Measurements from ENCODE around the gene TBC1D32.
"Not testable (repeated sequence)": the region's sequence is repeated elsewhere in the genome, so short reads cannot be mapped to it uniquely, and the experiment has no call there.

The TBC1D32 gene

GRCh38 chr6:121210943-121211342 lies 123.3 kb downstream of the TBC1D32 start:
- DNase-seq, result no peak

- DNase-seq, result no peak
Observed at GRCh38 chr6:121205569-121205968, 128.7 kb downstream of the TBC1D32 start.

DNA sequence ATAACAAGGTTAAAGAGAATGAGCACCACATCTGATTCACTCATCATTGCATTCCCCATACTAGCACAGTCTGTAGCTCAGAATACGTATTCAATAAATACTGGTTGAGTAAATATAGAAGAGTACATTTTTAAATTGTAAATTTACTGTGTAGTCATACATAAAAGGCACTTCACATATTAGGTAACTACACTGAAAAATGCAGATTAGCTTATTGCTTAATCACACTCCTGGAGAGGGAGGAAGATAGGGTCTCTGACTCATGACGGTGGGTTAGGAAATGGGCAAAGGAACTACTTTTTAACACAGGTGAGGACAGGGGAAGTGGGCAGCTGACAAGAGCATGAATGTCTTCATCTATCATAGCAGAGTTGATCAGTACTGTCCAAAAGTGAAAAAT lies 133.2 kb downstream of the TBC1D32 start:
- no peak for DNase-seq

GRCh38 chr6:121196042-121196441 lies 138.2 kb downstream of the TBC1D32 start:
- DNase-seq, result not testable (repeated sequence)

GRCh38 chr6:121190122-121190521 lies 144.2 kb downstream of the TBC1D32 start:
- no peak for DNase-seq

- no peak for DNase-seq
Observed at GRCh38 chr6:121188356-121188755, 145.9 kb downstream of the TBC1D32 start.

DNA sequence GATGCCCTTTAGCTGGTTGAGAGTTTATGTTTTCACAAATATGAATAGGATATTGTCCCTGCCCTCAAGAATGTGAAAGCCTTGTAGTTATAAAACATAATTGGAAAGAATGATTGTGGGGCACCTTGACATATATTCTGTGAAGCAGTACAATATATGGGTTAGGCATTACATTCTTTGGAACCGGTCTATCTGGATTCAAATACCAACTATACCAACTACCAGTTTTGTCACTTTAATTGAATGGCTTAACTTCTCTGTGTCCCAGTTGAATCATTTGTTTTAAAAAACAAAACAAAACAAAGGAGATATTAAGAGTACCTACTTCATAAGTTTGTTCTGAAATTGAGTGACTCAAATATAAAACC lies 146.5 kb downstream of the TBC1D32 start:
- no peak for DNase-seq

GRCh38 chr6:121187200-121187832 lies 147.0 kb downstream of the TBC1D32 start:
- no peak for DNase-seq

- no peak for DNase-seq
Observed at GRCh38 chr6:121183742-121184141, 150.5 kb downstream of the TBC1D32 start.

DNA sequence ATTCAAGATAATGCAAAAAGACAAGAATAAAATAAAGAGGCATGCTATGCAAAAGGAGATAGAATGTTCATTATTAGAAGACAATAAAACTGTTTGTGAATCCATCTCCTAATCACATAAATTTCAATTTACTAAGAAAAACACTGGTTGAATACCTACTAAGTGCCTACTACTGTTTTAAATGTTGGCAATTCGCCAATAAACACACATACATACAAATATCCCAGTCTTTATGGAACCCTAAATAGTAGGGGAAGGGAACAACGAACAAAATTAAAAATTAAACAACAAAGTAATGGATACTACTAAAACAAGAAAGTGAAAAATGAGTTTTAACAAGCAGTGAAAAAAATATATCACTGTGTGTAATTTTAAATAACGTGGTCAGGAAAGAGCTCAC lies 158.5 kb downstream of the TBC1D32 start:
- DNase-seq, result no peak

DNA sequence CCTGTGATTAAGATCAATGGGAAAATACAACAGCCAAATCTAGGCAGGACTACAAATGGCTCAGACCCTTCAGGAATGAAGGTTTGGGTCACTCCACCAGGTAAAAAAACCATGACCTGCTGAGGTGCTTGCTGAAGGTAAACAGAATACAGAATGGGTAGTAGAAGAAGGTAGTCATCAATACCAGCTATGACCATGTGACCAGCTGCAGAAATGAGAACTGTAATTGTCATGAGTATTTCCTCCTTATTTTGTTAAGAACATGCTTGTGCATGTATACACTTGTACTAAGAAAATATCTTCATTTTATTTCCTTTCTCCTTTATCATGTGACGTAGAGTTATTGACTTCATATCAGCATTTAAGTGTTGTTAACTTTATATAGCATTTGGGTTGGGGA lies 161.8 kb downstream of the TBC1D32 start:
- DNase-seq, result not testable (repeated sequence)

DNA sequence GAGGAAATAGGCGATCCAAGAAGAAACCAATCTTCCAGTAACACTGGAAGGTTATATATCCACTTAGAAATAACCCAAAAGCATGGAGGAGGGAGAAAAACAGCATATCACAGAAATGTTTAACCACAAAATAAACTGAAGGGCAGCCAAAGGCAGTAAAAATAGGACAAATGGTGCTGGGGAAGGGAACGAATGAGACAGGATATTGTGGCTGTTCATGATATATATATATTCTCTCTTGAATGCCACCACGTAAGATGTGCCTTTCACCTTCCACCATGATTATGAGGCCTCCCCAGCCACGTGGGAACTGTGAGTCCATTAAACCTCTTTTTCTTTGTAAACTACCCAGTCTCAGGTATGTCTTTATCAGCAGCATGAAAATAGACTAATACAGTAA lies 162.4 kb downstream of the TBC1D32 start:
- no peak for DNase-seq

- no peak for DNase-seq
Observed at GRCh38 chr6:121161886-121162285, 172.4 kb downstream of the TBC1D32 start.

GRCh38 chr6:121160276-121160675 lies 174.0 kb downstream of the TBC1D32 start:
- no peak for DNase-seq

DNA sequence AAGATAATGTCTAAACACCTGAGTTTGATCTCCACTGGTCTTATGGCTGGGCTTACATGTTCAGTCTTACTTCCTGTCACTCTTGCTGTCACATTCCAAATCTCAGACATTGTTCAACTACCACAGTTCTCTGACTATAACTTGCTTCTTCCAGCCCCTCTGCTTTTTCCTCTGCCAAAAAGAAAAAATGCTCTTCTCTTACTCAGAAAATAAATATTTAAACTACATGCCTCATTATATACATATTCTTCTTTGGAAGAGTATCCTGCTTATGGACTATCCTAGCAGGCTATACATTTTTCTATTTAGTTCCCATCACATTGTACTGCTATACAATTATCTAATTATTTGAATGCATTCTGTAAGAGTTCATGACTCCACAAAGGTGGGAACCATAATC lies 175.4 kb downstream of the TBC1D32 start:
- no peak for DNase-seq

GRCh38 chr6:121158438-121158837 lies 175.8 kb downstream of the TBC1D32 start:
- DNase-seq, result no peak

GRCh38 chr6:121157906-121158305 lies 176.4 kb downstream of the TBC1D32 start:
- DNase-seq, result no peak

GRCh38 chr6:121143476-121143875 lies 190.8 kb downstream of the TBC1D32 start:
- DNase-seq, result no peak

DNA sequence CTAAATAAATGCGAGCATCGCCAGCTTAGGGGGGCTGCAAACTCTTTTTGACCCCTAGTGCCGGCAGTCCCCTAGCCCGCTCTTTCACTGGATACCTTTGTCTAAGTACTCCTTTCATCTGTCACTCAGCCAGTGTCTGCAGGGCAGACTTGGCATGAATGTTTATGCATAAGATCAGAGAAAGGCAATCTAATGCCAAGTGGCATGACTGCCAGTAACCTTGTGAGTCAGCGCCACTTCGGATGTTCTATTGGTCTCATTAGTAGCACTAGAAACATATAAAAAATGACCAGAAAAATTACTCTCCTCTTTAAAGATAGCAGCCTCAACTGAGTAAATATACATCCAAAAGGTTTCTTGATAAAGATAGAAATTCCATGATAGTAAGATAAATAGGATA lies 192.2 kb downstream of the TBC1D32 start:
- no peak for DNase-seq

GRCh38 chr6:121135425-121135824 lies 198.9 kb downstream of the TBC1D32 start:
- no peak for DNase-seq

DNA sequence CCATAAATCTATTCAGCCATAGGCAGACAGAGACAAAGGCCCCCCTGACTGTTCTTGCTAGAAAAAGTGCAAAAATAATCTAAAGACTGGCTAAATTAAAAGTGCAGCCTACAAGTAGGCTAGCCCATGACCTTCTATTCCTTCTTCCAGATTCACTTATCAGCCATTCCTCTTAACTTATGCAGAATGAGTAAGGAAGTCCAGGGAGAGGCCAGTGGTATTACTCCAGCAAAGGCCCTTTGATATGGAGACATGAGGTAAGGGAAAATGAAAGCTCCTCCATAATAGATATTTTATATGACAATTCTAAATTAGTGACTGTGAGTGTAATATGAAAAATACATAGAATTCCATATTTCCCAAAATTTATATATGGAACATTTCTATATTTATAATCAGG lies 199.4 kb downstream of the TBC1D32 start:
- no peak for DNase-seq

DNA sequence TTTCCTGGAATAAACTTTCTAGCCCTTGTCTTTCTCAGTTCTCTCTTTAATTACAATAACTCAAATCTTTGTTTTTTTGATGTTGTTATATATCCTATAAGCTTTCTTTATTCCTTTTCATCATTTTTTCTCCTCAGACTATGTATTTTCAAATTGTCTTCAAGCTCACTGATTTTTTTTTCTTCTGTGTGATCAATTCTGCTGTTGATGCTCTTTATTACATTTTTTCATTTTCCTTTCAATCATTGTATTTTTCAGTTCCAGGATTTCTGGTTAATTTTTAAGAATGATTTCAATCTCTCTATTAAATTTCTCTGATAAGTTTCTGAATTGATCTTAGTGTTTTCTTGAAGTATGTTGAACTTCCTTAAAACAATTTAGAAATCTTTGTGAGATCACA lies 209.7 kb downstream of the TBC1D32 start:
- no peak for DNase-seq

DNA sequence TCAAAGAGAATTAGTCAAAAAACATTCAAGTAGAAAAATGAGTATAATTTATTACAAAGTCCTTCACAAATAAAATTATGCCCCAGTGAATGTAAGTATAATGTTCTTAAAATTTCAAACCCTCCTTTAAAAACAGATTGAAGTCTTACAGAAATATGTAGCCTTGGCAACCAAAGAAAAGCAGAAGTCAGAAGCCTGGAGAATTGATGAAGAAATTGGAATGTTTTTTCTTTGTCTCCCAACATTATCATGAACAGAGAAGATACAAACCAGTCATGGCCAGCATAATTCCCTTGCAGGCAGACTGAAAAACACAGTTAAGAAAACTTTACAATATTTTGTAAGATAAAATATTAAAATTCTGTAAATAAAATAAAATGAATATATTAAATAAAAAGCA lies 221.9 kb downstream of the TBC1D32 start:
- DNase-seq, result no peak

DNA sequence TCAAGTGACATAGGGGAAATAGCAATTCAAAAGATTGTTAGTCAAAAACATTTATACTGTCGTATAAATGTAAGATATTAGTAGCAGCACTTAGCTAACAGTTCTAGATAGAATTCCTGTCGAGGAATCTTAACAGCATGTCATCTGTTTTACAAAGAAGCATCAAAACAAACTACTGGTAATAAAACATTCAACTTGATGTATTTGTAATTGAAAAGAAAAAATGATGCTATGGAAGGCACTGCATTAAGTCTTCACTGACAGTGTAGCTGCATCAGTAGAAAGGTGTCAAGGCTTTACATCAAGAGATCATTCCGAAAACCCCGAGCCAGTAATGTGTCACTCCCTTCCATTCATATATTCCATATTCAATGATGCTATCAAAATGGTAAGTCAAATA lies 223.5 kb downstream of the TBC1D32 start:
- no peak for DNase-seq

DNA sequence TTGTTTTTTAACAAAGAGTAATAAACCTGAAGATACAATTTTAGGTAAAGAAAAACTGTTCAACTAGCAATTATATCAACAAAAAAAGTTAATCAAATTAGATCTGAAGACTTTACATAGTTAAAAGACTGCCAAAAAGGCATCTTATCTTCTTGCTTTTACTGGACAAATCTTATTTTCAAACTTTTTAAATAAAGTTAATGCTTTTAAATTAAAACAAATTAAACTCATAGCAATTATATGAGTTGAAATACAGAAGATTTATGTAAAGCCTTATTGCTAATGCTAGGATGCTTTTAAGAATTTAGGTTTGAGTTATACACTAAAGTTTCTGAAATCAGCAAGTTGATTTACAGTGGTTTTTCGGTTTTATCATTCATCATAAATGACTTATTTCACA lies 227.3 kb downstream of the TBC1D32 start:
- no peak for DNase-seq

- no peak for DNase-seq
Observed at GRCh38 chr6:121105461-121105860, 228.8 kb downstream of the TBC1D32 start.
